Erythroblast (primary cell): ENCODE measurements around the gene CYB561.
A peak's percentile ranks its signal among the peaks of the same experiment; 100 is the strongest.

Experiments
- DNase-seq, 2 experiments: peaks; one replicate each; lab custom pipeline; 2025; lab: John Stamatoyannopoulos, UW
- GATA1 ChIP-seq: IDR thresholded peaks from 2 replicates; pipeline ENCODE4 v1.6.1; 2011; ENCODE audit warnings: low read depth, mild to moderate bottlenecking, control low read depth, low read length, moderate library complexity
- POLR2A ChIP-seq: IDR thresholded peaks from 2 replicates; pipeline ENCODE4 v1.6.1; 2011; ENCODE audit warnings: mild to moderate bottlenecking, low read length

Gene CYB561

GRCh38 chr17:63483655-63484575 is 37.8 kb upstream of the CYB561 start:
- DNase-seq = no peak

GRCh38 chr17:63483038-63483437 is 36.9 kb upstream of the CYB561 start:
- DNase-seq = no peak
- TF ChIP-seq GATA1 (no peak), POLR2A (no peak)

More at GRCh38 chr17:63483655-63484575, 37.8 kb upstream of the CYB561 start:
- TF ChIP-seq POLR2A (no peak), GATA1 (no peak)

GRCh38 chr17:63482509-63482908 is 36.4 kb upstream of the CYB561 start:
- DNase-seq = no peak
- TF ChIP-seq GATA1 (no peak), POLR2A (no peak)

- TF ChIP-seq POLR2A = no peak
- no peak for TF ChIP-seq GATA1
- no peak for DNase-seq
Observed at GRCh38 chr17:63481488-63481870, 35.4 kb upstream of the CYB561 start.

- no peak for DNase-seq
- no peak for TF ChIP-seq POLR2A
- TF ChIP-seq GATA1 = no peak
Observed at GRCh38 chr17:63480826-63481487, 34.9 kb upstream of the CYB561 start.

- no peak for DNase-seq
- no peak for TF ChIP-seq POLR2A
- no peak for TF ChIP-seq GATA1
Observed at GRCh38 chr17:63480192-63480784, 34.2 kb upstream of the CYB561 start.

- no peak for DNase-seq
- no peak for TF ChIP-seq GATA1
- no peak for TF ChIP-seq POLR2A
Observed at GRCh38 chr17:63479495-63480184, 33.5 kb upstream of the CYB561 start.

GRCh38 chr17:63478814-63479494 is 32.8 kb upstream of the CYB561 start:
- peak; percentile 80 to 86 for DNase-seq
- TF ChIP-seq POLR2A = no peak
- TF ChIP-seq GATA1 = no peak

GRCh38 chr17:63477480-63478440 is 31.7 kb upstream of the CYB561 start:
- no peak for DNase-seq
- no peak for TF ChIP-seq POLR2A
- no peak for TF ChIP-seq GATA1

GRCh38 chr17:63476854-63477479 is 30.9 kb upstream of the CYB561 start, which contains the start of gene ACE:
TSS of gene ACE (plus strand) at chr17:63477061. CDS start at chr17:63477095, 34 bp downstream.
- DNase-seq = peak in 1 of 2 experiments; percentile 32

GRCh38 chr17:63476459-63476853 is 30.4 kb upstream of the CYB561 start:
- DNase-seq = no peak
- TF ChIP-seq GATA1 (no peak), POLR2A (no peak)

More at GRCh38 chr17:63476854-63477479, 30.9 kb upstream of the CYB561 start, which contains the start of gene ACE:
- no peak for TF ChIP-seq GATA1
- no peak for TF ChIP-seq POLR2A
